Small intestine (tissue), 7 donors: ENCODE measurements around the gene RET. TPM values are rescaled to one million over a fixed set of nuclear protein-coding genes. Genes with fewer than 3 reads are reported as not detected.
A peak's percentile ranks its signal among the peaks of the same experiment; 100 is the strongest.

Experiments used
- DNase-seq, 2 donors: peaks; one replicate each; pipeline versions ENCODE4 v3.0.0 to v3.0.0-alpha.2; 2013
- FAIRE-seq: peaks from 2 replicates; lab custom pipeline; 2012; peaks lifted over from hg19 to GRCh38; lab: Jason Lieb, UNC
- H3K27ac ChIP-seq, 3 donors: one replicate each; pipeline ENCODE4 v1.5.1; 2013; ENCODE audit warnings: low read length in 2 of 3, mild to moderate bottlenecking in 2 of 3, control low read depth in 1 of 3, inconsistent platforms in 1 of 3, low read depth in 1 of 3, moderate library complexity in 1 of 3
- H3K27me3 ChIP-seq, 3 donors: one replicate each; pipeline ENCODE4 v1.6.1; 2013; ENCODE audit warnings: low read length in 3 of 3, inconsistent platforms in 1 of 3; ENCODE audit not compliant: control insufficient read depth in 3 of 3, insufficient read depth in 3 of 3
- H3K36me3 ChIP-seq, 3 donors: one replicate each; pipeline ENCODE4 v1.6.1; 2013; ENCODE audit warnings: low read length in 3 of 3, inconsistent platforms in 1 of 3, low read depth in 1 of 3, mild to moderate bottlenecking in 1 of 3, moderate library complexity in 1 of 3; ENCODE audit not compliant: control insufficient read depth in 3 of 3, insufficient read depth in 2 of 3
- H3K4me1 ChIP-seq, 3 donors: one replicate each; pipeline ENCODE4 v1.6.1; 2013; ENCODE audit warnings: low read length in 2 of 3, inconsistent platforms in 1 of 3, low read depth in 1 of 3, mild to moderate bottlenecking in 1 of 3, moderate library complexity in 1 of 3; ENCODE audit not compliant: control insufficient read depth in 3 of 3, insufficient read depth in 2 of 3
- H3K4me3 ChIP-seq, 3 donors: one replicate each; pipeline ENCODE4 v1.5.1; 2013; ENCODE audit warnings: low read length in 3 of 3, control low read depth in 1 of 3, inconsistent platforms in 1 of 3, low read depth in 1 of 3, mild to moderate bottlenecking in 1 of 3, moderate library complexity in 1 of 3
- H3K9me3 ChIP-seq, 2 donors: one replicate each; pipeline ENCODE4 v1.6.1; 2013; ENCODE audit warnings: low read depth in 1 of 2, low read length in 1 of 2; ENCODE audit not compliant: control insufficient read depth in 2 of 2, insufficient read depth in 1 of 2
- WGBS, 3 donors: extraction: QIAGEN DNeasy Blood & Tissue Kit; methylation state at CpG; one replicate each; pipeline ENCODE4 v1.1.7; 2013; 5-methylcytosine and 5-hydroxymethylcytosine counted together
- polyA plus RNA-seq, 4 donors: library from polyadenylated mRNA; stranded (reverse) in 3 of 4; unstranded in 1 of 4; fragments of 200-250 nt in 3 of 4; fragments of 120-200 nt in 1 of 4; gene quantifications; one replicate each; pipeline versions ENCODE4 v1.2.1 to v1.2.3, GENCODE V29; 2013
- donor health status: healthy with polysubstance abuse.
- donor health status: control.
- donor health status: control.
- donor health status: Bipolar disorder and iron deficiency.
- donor health status: healthy.

RET gene
- polyA plus RNA-seq, 4 donors: 5.3 to 11.0 TPM; not detected in 2

- FAIRE-seq: no peak
- Histone ChIP-seq H3K36me3 (no peaks in the 10 kb centered on the region), H3K9me3 (no peaks in the 10 kb centered on the region), H3K27me3 (peaks cover 0 to 3% (median 0%) of the 10 kb centered on the region in 3 donors), H3K4me3 (no peak overlapping the region), H3K27ac (no peak overlapping the region), H3K4me1 (peaks cover 0 to 15% (median 0%) of the 10 kb centered on the region in 3 donors)
- 73 to 87% (median 85%) methylated on average over 8 to 9 of the region's 9 CpGs for WGBS, 3 donors
- DNase-seq: no peak
Measured at GRCh38 chr10:43043342-43043772, 33.5 kb upstream of the RET start.

- no peaks in the 10 kb centered on the region for H3K36me3 ChIP-seq
- 21 to 62% (median 38%) methylated on average over 9 of the region's 9 CpGs for WGBS, 3 donors
- DNase-seq (peak; percentile 16 to 38), FAIRE-seq (no peak)
- no peak overlapping the region for H3K4me3 ChIP-seq
- peaks cover 0 to 3% (median 0%) of the 10 kb centered on the region in 3 donors for H3K27me3 ChIP-seq
- peak overlapping the region in 1 of 3 donors; percentile 17 for H3K27ac ChIP-seq
- H3K9me3 ChIP-seq: no peaks in the 10 kb centered on the region
- H3K4me1 ChIP-seq: peaks cover 0 to 15% (median 0%) of the 10 kb centered on the region in 3 donors
Measured at GRCh38 chr10:43043773-43044447, 33.0 kb upstream of the RET start.

- H3K4me3 ChIP-seq: no peak overlapping the region
- H3K27ac ChIP-seq: peak overlapping the region in 1 of 3 donors; percentile 17
- no peaks in the 10 kb centered on the region for H3K9me3 ChIP-seq
- H3K4me1 ChIP-seq: peaks cover 0 to 15% (median 0%) of the 10 kb centered on the region in 3 donors
- DNase-seq (peak; percentile 44 to 74), FAIRE-seq (no peak)
- WGBS, 3 donors: 24 to 66% (median 47%) methylated on average over 10 of the region's 10 CpGs
- H3K36me3 ChIP-seq: no peaks in the 10 kb centered on the region
- H3K27me3 ChIP-seq: peaks cover 0 to 3% (median 0%) of the 10 kb centered on the region in 3 donors
Measured at GRCh38 chr10:43044448-43044921, 32.4 kb upstream of the RET start.

GRCh38 chr10:43044961-43045621, 31.8 kb upstream of the RET start:
- H3K27ac ChIP-seq: no peak overlapping the region
- H3K9me3 ChIP-seq: no peaks in the 10 kb centered on the region
- FAIRE-seq (no peak), DNase-seq (no peak)
- peaks cover 0 to 3% (median 0%) of the 10 kb centered on the region in 3 donors for H3K27me3 ChIP-seq
- H3K4me3 ChIP-seq: no peak overlapping the region
- H3K4me1 ChIP-seq: peaks cover 0 to 15% (median 0%) of the 10 kb centered on the region in 3 donors
- no peaks in the 10 kb centered on the region for H3K36me3 ChIP-seq
- WGBS, 3 donors: 78 to 81% (median 81%) methylated on average over 13 to 14 of the region's 14 CpGs

GRCh38 chr10:43045631-43046287, 31.1 kb upstream of the RET start:
- no peak for FAIRE-seq
- no peaks in the 10 kb centered on the region for H3K36me3 ChIP-seq

GRCh38 chr10:43046288-43046991, 30.4 kb upstream of the RET start:
- WGBS, 3 donors: 75 to 87% (median 85%) methylated on average over 14 of the region's 14 CpGs

More at GRCh38 chr10:43045631-43046287, 31.1 kb upstream of the RET start:
- no peak overlapping the region for H3K4me3 ChIP-seq
- peaks cover 0 to 3% (median 0%) of the 10 kb centered on the region in 3 donors for H3K27me3 ChIP-seq
- H3K27ac ChIP-seq: no peak overlapping the region
- no peaks in the 10 kb centered on the region for H3K9me3 ChIP-seq
- peaks cover 0 to 15% (median 0%) of the 10 kb centered on the region in 3 donors for H3K4me1 ChIP-seq
- no peak for DNase-seq
- 76 to 85% (median 82%) methylated on average over 10 to 11 of the region's 11 CpGs for WGBS, 3 donors

GRCh38 chr10:43047288-43047970, 29.4 kb upstream of the RET start:
- 77 to 84% (median 80%) methylated on average over 8 of the region's 8 CpGs for WGBS, 3 donors
- no peak for DNase-seq
- Histone ChIP-seq H3K4me3 (no peak overlapping the region), H3K27ac (no peak overlapping the region), H3K36me3 (no peaks in the 10 kb centered on the region), H3K4me1 (peaks cover 0 to 15% (median 0%) of the 10 kb centered on the region in 3 donors), H3K27me3 (peaks cover 0 to 3% (median 0%) of the 10 kb centered on the region in 3 donors), H3K9me3 (no peaks in the 10 kb centered on the region)
- FAIRE-seq: no peak

More at GRCh38 chr10:43046288-43046991, 30.4 kb upstream of the RET start:
- peaks cover 0 to 15% (median 0%) of the 10 kb centered on the region in 3 donors for H3K4me1 ChIP-seq
- no peak for DNase-seq
- H3K27ac ChIP-seq: no peak overlapping the region
- H3K4me3 ChIP-seq: no peak overlapping the region
- FAIRE-seq: no peak
- H3K27me3 ChIP-seq: peaks cover 0 to 3% (median 0%) of the 10 kb centered on the region in 3 donors
- no peaks in the 10 kb centered on the region for H3K36me3 ChIP-seq
- no peaks in the 10 kb centered on the region for H3K9me3 ChIP-seq
